IMR-90 (cell line): ENCODE measurements around the gene GH1. TPM values are rescaled to one million over a fixed set of nuclear protein-coding genes. Genes with fewer than 3 reads are reported as not detected.
"Not testable (repeated sequence)": the region's sequence is repeated elsewhere in the genome, so short reads cannot be mapped to it uniquely, and the experiment has no call there.

ENCODE experiments used
- ATAC-seq: fragments of 200-7000 bp; cut with Tn5 transposase; 2 replicates; pipeline ENCODE4 v1.9.1; 2020; ENCODE audit warnings: low read depth, mild to moderate bottlenecking, moderate library complexity
- BruUV-seq: library from RNA; stranded (reverse); fragments of 400-500 nt; replicated peaks from 2 replicates; lab custom pipeline; 2021; lab: Mats Ljungman, UMichigan
- CTCF ChIA-PET: fragments of 300-600 bp; formaldehyde crosslinking; extraction: SDS; loops from one replicate; lab custom pipeline; 2021; ENCODE audit warnings: antibody characterized with exemption; lab: Yijun Ruan, JAX
- POLR2A ChIA-PET: fragments of 300-600 bp; sonication (Branson Sonifier 250); formaldehyde crosslinking; loops from one replicate; lab custom pipeline; 2022; ENCODE audit warnings: antibody characterized with exemption; ENCODE audit not compliant: unreplicated experiment; lab: Charles Lee
- DNase-seq: peaks from one replicate; pipeline ENCODE4 v3.0.0; 2013
- H2AFZ ChIP-seq: replicated peaks from 2 replicates; pipeline ENCODE3; 2013; ENCODE audit warnings: low read length, mild to moderate bottlenecking; ENCODE audit not compliant: poor library complexity
- H2AK5ac ChIP-seq: 2 replicates; pipeline ENCODE4 v1.6.1; 2013; ENCODE audit warnings: low read depth, low read length, inconsistent platforms
- H2AK9ac ChIP-seq: replicated peaks from 2 replicates; pipeline ENCODE3; 2013; ENCODE audit warnings: mild to moderate bottlenecking, low read depth, low read length, moderate library complexity; ENCODE audit not compliant: poor library complexity
- H2BK120ac ChIP-seq: 2 replicates; pipeline ENCODE4 v1.6.1; 2013; ENCODE audit warnings: low read depth, low read length, inconsistent platforms
- H2BK15ac ChIP-seq: 3 replicates; pipeline ENCODE4 v1.6.1; 2013; ENCODE audit warnings: low read depth, low read length, inconsistent platforms
- H2BK20ac ChIP-seq: 2 replicates; pipeline ENCODE4 v1.6.1; 2013; ENCODE audit warnings: low read depth, mild to moderate bottlenecking, inconsistent platforms, low read length, moderate library complexity
- H2BK5ac ChIP-seq: 2 replicates; pipeline ENCODE4 v1.6.1; 2013; ENCODE audit warnings: mild to moderate bottlenecking, low read depth, low read length, inconsistent platforms; ENCODE audit not compliant: poor library complexity, severe bottlenecking
- H3K14ac ChIP-seq: replicated peaks from 2 replicates; pipeline ENCODE4 v1.6.1; 2013; ENCODE audit warnings: low read depth, low read length, inconsistent platforms
- H3K18ac ChIP-seq: 2 replicates; pipeline ENCODE4 v1.6.1; 2013; ENCODE audit warnings: low read depth, low read length, control low read depth
- H3K23ac ChIP-seq: 2 replicates; pipeline ENCODE4 v1.6.1; 2013; ENCODE audit warnings: low read depth, low read length, inconsistent platforms
- H3K27ac ChIP-seq: 2 replicates; pipeline ENCODE4 v1.5.1; 2013; ENCODE audit warnings: mild to moderate bottlenecking, control low read depth, low read length; ENCODE audit not compliant: insufficient read depth
- H3K27me3 ChIP-seq: 2 replicates; pipeline ENCODE4 v1.6.1; 2013; ENCODE audit warnings: low read length; ENCODE audit not compliant: control insufficient read depth, insufficient read depth
- H3K36me3 ChIP-seq: 2 replicates; pipeline ENCODE4 v1.6.1; 2013; ENCODE audit warnings: low read length, mixed read lengths; ENCODE audit not compliant: control insufficient read depth, insufficient read depth
- H3K4ac ChIP-seq: 2 replicates; pipeline ENCODE4 v1.6.1; 2013; ENCODE audit warnings: low read depth, low read length, inconsistent platforms
- H3K4me1 ChIP-seq: 2 replicates; pipeline ENCODE4 v1.6.1; 2013; ENCODE audit warnings: low read length, mixed read lengths; ENCODE audit not compliant: control insufficient read depth, insufficient read depth
- H3K4me2 ChIP-seq: 2 replicates; pipeline ENCODE4 v1.6.1; 2013; ENCODE audit warnings: low read depth, mild to moderate bottlenecking, control low read depth, low read length, moderate library complexity
- H3K4me3 ChIP-seq: 2 replicates; pipeline ENCODE4 v1.5.1; 2013; ENCODE audit warnings: low read depth, mild to moderate bottlenecking, control low read depth, low read length, moderate library complexity; ENCODE audit not compliant: insufficient read depth
- H3K56ac ChIP-seq: 2 replicates; pipeline ENCODE4 v1.6.1; 2013; ENCODE audit warnings: low read length, inconsistent platforms; ENCODE audit not compliant: insufficient read depth; ENCODE audit errors: extremely low read depth
- H3K79me1 ChIP-seq, 2 experiments: 2 replicates each; pipeline ENCODE4 v1.6.1; 2013; ENCODE audit warnings: low read length in 2 of 2, inconsistent platforms in 1 of 2, low read depth in 1 of 2
- H3K9ac ChIP-seq: 2 replicates; pipeline ENCODE4 v1.6.1; 2013; ENCODE audit warnings: low read depth, low read length, control low read depth
- H3K9me1 ChIP-seq: 2 replicates; pipeline ENCODE4 v1.6.1; 2013; ENCODE audit warnings: low read length, inconsistent platforms; ENCODE audit not compliant: insufficient read depth
- H3K9me3 ChIP-seq: 2 replicates; pipeline ENCODE4 v1.6.1; 2013; ENCODE audit warnings: low read length; ENCODE audit not compliant: control insufficient read depth, insufficient read depth
- H4K20me1 ChIP-seq: 2 replicates; pipeline ENCODE4 v1.6.1; 2013; ENCODE audit warnings: low read length, inconsistent platforms; ENCODE audit not compliant: insufficient read depth
- H4K5ac ChIP-seq: 2 replicates; pipeline ENCODE4 v1.6.1; 2013; ENCODE audit warnings: mild to moderate bottlenecking, low read depth, low read length, control low read depth
- H4K8ac ChIP-seq, 2 experiments: 2 replicates each; pipeline ENCODE4 v1.6.1; 2013; ENCODE audit warnings: low read depth in 2 of 2, low read length in 2 of 2, control low read depth in 1 of 2, inconsistent platforms in 1 of 2
- H4K91ac ChIP-seq: 2 replicates; pipeline ENCODE4 v1.6.1; 2013; ENCODE audit warnings: low read depth, low read length, inconsistent platforms; ENCODE audit not compliant: insufficient read depth
- WGBS, 2 experiments: methylation state at CpG; one replicate each; pipeline versions ENCODE4 v1.1.5 to v1.1.7; 2013; ENCODE audit warnings: missing lambda C conversion rate in 2 of 2; ENCODE audit not compliant: insufficient read length in 1 of 2; ENCODE audit errors: extremely low coverage in 2 of 2; 5-methylcytosine and 5-hydroxymethylcytosine counted together
- dilution Hi-C: fragments of 300-500 bp; cut with HindIII; formaldehyde crosslinking; loops from one replicate; pipeline ENCODE4 v1.14.3; 2018; ENCODE audit warnings: low sequenced_read_pairs; ENCODE audit not compliant: unreplicated experiment
- in situ Hi-C: fragments of 300-500 bp; cut with MboI; formaldehyde crosslinking; loops from 3 replicates; pipeline ENCODE4 v1.14.3; 2019; ENCODE audit warnings: low sequenced_read_pairs, inconsistent platforms, mixed read lengths
- intact Hi-C: fragments of 100-400 bp; cut with micrococcal nuclease; formaldehyde crosslinking; loops from 2 replicates; pipeline ENCODE4 v1.10.0; 2022
- polyA plus RNA-seq, 3 experiments: library from polyadenylated mRNA; depleted of rRNA; stranded (reverse); fragments of >200 nt; gene quantifications; 2 replicates each; pipeline ENCODE4 v1.2.3, GENCODE V29; 2012; ENCODE audit warnings: low replicate concordance in 1 of 3
- total RNA-seq: library from RNA; depleted of rRNA; stranded (reverse); fragments of >200 nt; gene quantifications from 2 replicates; pipeline ENCODE4 v1.2.3, GENCODE V29; 2012

GH1 gene
- total and polyA plus RNA-seq, 2 of the 4 experiments (the other 2 are of a cell fraction): not detected

DNA sequence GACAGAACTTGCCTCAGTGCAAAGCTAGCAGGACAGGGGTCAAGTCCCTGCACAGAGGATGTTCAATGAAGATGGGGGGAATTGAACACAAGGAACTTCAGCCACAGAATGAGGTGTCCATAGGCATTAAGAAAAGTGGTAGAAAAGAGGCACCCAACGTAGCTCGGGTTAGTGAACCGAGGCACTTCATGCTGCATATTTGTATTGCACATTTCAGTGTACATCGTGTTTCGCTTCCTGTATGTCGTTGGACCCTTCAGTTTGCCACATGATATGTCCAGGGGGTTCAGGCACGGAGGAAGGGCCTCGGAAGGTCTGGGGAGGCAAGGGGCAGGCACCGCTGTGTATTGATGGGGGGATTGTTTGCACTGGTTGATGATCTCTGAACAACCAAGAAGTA is 40.2 kb downstream of the GH1 start:
- POLR2A ChIA-PET, H3K4me1 ChIP-seq, H3K4me2 ChIP-seq, H3K79me1 ChIP-seq, H2BK120ac ChIP-seq, H2BK5ac ChIP-seq, H3K18ac ChIP-seq, H3K23ac ChIP-seq, CTCF ChIA-PET, H4K8ac ChIP-seq, H3K14ac ChIP-seq, H4K5ac ChIP-seq, H2AK9ac ChIP-seq, H2AFZ ChIP-seq, H3K9me1 ChIP-seq, intact Hi-C loops, H3K4ac ChIP-seq, H2AK5ac ChIP-seq, DNase-seq, in situ Hi-C loops, H3K36me3 ChIP-seq, H4K91ac ChIP-seq, dilution Hi-C loops, H3K9me3 ChIP-seq, H2BK15ac ChIP-seq, BruUV-seq, H3K4me3 ChIP-seq, H4K20me1 ChIP-seq, H3K27ac ChIP-seq, H3K9ac ChIP-seq, H2BK20ac ChIP-seq, H3K56ac ChIP-seq, ATAC-seq: not testable (repeated sequence)
- peaks cover 24% of the 10 kb centered on the region for H3K27me3 ChIP-seq
- WGBS, 2 experiments: 100% methylated on average over 1 of the region's 9 CpGs; no CpG with 5 or more reads in 1 of the 2 experiments

DNA sequence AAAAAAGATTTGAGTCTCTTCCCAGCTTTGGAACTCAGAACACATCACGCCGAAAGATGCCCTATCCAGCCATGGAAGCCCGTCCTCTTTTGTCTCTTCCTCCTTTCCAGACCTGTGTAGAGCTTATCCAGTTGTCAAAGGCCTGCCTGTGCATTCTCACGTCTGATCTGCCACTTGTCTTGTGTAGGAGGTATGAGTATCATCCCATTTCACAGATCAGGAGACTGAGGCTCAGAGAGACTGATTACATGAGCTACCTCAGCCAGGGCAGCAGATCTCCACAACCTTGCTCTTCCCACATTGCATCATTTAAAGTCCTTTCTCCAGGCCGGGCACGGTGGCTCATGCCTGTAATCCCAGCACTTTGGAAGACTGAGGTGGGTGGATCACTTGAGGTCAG is 43.9 kb downstream of the GH1 start:
- ATAC-seq, H3K27ac ChIP-seq, H2BK120ac ChIP-seq, H3K36me3 ChIP-seq, H3K4me3 ChIP-seq, H2BK5ac ChIP-seq, H3K79me1 ChIP-seq, H2AFZ ChIP-seq, H3K9me1 ChIP-seq, H3K9me3 ChIP-seq, H4K8ac ChIP-seq, H3K23ac ChIP-seq, H2BK20ac ChIP-seq, BruUV-seq, in situ Hi-C loops, H3K18ac ChIP-seq, H4K5ac ChIP-seq, H3K4ac ChIP-seq, DNase-seq, H2BK15ac ChIP-seq, H3K9ac ChIP-seq, H4K20me1 ChIP-seq, H3K56ac ChIP-seq, H4K91ac ChIP-seq, POLR2A ChIA-PET, H2AK5ac ChIP-seq, H2AK9ac ChIP-seq, intact Hi-C loops, H3K14ac ChIP-seq, dilution Hi-C loops, H3K4me2 ChIP-seq, H3K4me1 ChIP-seq: not testable (repeated sequence)
- CTCF ChIA-PET: interaction anchor here (0.6 kb wide), 1 partner anchor 31 kb away, joined by 5 read pairs; no protein-coding TSS in a partner anchor
- H3K27me3 ChIP-seq: peaks cover 17% of the 10 kb centered on the region
- no CpG with 5 or more reads among the region's 6 CpGs for WGBS, 2 experiments
